HG02885 (cell line): Measurements from ENCODE around the gene APOC1.
"Not testable (repeated sequence)": the region's sequence is repeated elsewhere in the genome, so short reads cannot be mapped to it uniquely, and the experiment has no call there.

Source experiments
- ATAC-seq: cut with Tn5 transposase; IDR thresholded peaks from one replicate; pipeline ENCODE4 v1.9.1; 2021; ENCODE audit warnings: mild to moderate bottlenecking; ENCODE audit not compliant: unreplicated experiment, poor library complexity

Gene APOC1

DNA sequence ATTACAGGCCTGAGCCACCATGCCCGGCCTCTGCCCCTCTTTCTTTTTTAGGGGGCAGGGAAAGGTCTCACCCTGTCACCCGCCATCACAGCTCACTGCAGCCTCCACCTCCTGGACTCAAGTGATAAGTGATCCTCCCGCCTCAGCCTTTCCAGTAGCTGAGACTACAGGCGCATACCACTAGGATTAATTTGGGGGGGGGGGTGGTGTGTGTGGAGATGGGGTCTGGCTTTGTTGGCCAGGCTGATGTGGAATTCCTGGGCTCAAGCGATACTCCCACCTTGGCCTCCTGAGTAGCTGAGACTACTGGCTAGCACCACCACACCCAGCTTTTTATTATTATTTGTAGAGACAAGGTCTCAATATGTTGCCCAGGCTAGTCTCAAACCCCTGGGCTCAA, 4.6 kb upstream of the APOC1 start:
- ATAC-seq = no peak

GRCh38 chr19:44911896-44912295, 2.5 kb upstream of the APOC1 start:
- ATAC-seq = not testable (repeated sequence)

DNA sequence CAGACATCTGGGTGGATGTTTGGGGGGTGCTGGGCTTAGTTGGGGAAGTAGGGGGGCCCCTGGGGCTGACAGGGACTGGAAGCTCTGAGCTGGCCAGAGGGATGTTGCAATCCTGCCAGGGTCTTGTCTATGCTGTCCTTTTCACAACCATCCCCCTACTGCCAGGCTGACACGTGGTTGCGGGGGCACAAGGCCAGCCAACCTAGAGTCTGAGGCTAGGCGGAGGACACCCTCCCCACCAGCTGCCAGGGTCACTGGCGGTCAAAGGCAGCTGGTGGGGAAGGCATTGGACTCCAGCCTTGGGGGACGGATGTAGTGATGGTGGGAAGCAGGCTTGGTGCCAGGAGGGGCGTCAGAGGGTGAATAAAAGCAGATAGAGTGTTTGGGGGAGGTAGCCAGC, 1.6 kb upstream of the APOC1 start:
- ATAC-seq = no peak

DNA sequence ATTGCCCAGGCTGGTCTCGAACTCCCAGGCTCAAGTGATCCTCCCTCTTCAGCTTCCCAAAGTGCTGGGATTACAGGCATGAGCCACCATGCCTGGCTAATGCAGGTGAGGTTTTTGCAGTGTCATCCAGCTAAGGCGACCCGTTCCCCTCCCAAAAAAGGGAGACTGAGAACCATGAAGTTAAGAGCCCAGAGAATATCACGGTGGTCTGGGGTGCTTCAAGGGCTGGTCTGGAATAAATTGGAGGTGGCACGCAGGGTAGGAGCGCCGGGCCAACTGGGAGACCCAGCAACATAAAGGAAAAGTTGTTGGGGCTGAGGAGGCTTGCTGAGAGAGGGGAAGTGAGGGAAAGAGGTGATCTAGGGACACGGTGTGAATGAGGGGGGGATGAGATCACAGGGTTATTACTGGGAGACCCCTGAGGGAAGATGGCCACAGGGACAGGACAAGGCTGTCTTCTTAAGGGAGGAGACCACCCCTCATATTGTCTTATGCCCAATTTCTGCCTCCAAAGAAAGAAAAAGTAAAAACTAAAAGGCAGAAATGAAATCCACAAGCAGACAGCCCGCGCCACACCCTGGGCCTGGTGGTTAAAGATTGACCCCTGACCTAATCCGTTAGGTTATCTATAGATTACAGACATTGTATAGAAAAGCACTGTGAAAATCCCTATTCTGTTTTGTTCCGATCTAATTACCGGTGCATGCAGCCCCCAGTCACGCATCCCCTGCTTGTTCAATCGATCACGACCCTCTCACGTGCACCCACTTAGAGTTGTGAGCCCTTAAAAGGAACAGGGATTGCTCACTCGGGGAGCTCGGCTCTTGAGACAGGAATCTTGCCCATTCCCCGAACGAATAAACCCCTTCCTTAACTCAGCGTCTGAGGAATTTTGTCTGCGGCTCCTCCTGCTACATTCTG, 636 bp upstream of the APOC1 start:
- not testable (repeated sequence) for ATAC-seq

- no peak for ATAC-seq
Observed at GRCh38 chr19:44924243-44924725, 9.9 kb downstream of the APOC1 start.

- ATAC-seq = no peak
Observed at GRCh38 chr19:44925114-44925891, 10.9 kb downstream of the APOC1 start.

DNA sequence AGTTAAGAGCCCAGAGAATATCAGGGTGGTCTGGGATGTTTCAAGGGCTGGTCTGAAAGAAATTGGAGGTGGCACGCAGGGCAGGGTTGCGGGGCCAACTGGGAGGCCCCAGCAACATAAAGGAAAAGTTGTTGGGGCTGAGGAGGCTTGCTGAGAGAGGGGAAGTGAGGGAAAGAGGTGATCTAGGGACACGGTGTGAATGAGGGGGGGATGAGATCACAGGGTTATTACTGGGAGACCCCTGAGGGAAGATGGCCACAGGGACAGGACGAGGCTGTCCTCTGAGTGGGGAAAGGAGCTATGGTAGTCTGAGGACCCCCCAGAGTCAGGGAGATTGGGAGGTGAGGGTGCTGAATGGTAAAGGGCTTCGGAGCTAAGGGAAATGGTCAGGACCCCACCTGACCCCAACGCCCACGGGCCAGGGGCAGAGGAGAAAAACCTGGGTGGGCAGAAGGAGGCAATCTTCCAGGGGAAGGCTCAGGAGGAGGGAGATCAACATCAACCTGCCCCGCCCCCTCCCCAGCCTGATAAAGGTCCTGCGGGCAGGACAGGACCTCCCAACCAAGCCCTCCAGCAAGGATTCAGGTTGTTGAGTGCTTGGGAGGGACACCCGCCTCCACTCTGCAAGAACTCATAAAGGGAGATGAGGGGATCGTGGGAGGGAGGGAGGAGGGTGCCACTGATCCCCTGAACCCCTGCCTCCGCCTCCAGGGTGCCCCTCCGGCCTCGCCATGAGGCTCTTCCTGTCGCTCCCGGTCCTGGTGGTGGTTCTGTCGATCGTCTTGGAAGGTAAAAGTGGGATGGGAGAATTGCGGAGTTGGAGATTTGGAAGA, 12.1 kb downstream of the APOC1 start:
- ATAC-seq = not testable (repeated sequence)

DNA sequence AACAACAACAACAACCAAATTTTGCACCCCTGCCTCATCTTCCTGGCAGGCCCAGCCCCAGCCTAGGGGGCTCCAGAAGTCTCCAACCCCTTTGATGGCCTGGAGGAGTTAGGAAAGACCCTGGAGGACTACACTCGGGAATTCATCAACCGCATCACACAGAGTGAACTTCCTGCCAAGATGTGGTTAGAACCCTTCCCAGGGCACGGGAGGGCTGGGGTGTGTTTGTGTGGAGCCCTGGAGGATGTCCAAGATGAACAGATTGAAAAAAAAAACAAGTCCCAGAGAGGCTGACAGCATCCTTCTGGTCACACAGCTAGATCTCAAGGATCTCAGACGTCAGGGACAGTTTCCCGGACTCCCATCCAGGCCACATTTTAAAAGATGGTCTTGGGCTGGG, 13.3 kb downstream of the APOC1 start:
- ATAC-seq = no peak

DNA sequence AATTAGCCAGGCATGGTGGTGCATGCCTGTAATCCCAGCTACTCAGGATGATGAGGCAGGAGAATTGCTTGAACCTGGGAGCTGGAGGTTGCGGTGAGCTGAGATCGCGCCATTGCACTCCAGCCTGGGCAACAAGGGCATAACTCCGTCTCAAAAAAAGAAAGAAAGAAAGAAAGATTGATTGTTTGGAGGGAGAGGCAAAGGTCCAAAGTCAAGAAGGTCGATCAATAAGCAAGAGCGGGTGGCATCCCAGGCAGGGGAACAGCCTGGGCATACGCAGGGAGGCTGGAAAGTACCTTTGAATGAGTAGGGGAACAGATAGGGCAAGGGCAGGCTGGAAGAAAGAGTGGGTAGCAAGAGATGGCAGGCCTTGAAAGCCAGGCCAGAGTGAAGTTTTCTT, 15.7 kb downstream of the APOC1 start:
- ATAC-seq = no peak

DNA sequence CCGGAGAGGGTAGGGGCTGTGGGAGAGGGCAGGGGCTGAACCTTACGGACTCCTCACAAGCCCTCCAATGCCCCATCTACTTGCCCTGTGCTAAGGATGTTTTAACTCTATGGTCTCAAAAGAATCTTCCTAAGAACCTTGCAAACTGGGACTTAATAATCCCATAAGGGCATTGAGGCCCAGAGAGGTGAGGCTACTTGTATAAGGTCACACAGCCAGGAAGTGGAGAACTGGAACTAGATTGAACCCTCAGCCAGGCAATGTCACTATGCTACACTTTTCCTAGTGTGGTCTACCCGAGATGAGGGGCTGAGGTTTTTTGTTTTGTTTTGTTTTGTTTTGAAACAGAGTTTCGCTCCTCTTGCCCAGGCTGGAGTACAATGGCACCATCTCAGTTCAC, 17.1 kb downstream of the APOC1 start:
- ATAC-seq = no peak

DNA sequence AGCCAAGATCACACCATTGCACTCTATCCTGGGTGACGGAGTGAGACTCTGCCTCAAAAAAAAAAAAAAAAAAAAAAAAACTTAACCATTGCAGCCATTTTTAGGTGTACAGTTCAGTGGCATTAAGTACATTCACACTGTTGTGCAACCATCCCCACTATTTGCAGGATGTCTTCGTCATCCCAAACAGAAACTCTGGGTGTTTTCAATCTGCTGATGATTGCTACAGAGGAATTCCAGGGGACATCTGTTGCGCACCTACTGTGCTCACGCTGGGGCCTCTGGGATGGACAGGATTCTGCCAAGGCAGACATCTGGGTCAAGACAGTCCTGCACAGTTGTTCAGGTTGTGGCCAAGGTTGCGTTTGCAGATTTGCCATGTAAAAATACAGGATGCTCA, 25.3 kb downstream of the APOC1 start:
- no peak for ATAC-seq

DNA sequence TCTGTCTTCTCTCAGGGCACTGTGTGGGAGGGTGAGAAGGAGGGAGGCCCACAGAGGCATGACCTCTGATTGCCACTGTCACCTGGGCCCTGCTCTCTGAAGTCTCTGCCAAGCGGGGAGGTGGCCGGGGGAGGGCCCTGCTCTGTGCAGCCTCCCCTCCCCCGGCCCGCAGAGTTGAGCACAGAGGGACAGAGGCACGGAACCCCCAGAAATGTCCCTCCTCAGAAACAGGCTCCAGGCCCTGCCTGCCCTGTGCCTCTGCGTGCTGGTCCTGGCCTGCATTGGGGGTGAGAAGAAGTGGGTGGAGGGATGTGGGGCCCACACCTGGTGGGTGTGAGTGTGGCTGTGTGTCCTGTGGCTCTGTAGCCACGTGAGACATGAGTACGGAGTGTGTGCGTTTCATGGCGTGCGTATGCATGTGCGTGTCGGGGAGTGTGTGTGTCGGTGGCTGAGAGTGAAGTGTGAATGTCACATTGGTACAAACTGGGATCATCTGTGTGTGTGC, 27.7 kb downstream of the APOC1 start, which contains the start of gene APOC4:
APOC4 (plus strand) TSS at position 171 of the 505 bp plus-strand sequence; CDS start at position 212, 41 bp downstream.
- no peak for ATAC-seq

GRCh38 chr19:44943801-44944249, 29.4 kb downstream of the APOC1 start:
- ATAC-seq = peak; percentile 81

DNA sequence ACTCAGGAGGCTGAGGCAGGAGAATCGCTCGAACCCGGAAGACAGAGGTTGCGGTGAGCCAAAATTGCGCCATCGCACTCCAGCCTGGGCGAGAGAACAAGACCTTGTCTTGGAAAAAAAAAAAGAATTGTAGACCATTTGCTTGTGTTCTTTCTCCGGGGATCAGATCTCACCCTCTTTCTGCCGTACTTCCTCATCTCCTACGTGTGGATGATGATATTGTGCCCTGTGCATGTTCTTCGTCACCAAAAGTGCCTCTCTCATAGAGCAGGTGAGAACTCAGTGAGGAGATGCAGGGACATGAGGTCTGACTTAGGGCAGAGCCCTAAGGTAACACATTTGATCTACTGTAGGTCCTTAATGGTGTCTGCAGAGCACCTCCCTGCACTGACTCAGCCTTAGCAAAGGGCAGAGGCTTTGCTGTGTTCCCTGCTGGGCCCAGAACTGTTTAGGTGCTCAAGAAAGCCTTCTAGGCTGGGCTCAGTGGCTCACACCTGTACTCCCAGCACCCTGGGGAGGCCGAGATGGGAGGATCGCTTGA, 32.7 kb downstream of the APOC1 start:
- ATAC-seq = no peak

GRCh38 chr19:44948237-44948636, 33.8 kb downstream of the APOC1 start:
- no peak for ATAC-seq

GRCh38 chr19:44948763-44949374, 34.5 kb downstream of the APOC1 start:
- no peak for ATAC-seq

DNA sequence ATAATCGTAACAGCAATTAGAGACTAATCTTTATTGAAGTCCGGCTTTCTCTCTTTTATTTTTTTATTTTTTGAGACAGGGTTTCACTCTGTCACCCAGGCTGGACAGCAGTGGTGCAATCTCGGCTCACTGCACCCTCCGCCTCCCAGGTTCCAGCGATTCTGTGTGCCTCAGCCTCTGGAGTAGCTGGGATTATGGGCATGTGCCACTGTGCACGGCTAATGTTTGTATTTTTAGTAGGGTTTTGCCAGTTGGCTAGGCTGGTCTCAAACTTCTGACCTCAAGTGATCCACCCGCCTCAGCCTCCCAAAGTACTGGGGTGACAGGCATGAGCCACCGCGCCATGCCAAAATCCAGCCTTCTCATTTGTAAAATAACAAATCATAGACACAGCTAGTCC, 35.1 kb downstream of the APOC1 start:
- no peak for ATAC-seq

- no peak for ATAC-seq
Observed at GRCh38 chr19:44951179-44952159, 37.1 kb downstream of the APOC1 start.
